ENCODE results near the gene SSRP1.

The SSRP1 gene

DNA sequence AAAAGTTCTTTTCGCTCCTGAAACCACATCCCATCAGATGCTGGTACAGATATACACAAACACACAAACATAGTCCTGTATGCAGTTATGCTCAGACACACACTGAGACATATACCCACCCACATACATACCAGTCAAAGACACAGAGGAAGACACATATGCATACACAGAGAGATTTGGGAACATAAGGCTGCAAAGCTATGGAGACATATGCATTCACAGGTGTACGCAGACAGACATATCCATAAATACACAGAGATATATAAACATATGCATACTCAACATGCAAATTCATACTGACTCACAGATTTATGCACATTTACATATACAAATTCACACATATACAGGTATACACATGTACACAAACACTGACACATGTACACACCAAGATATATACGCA, 39.3 kb upstream of the SSRP1 start:
- TF ChIP-seq, protein P1, sequence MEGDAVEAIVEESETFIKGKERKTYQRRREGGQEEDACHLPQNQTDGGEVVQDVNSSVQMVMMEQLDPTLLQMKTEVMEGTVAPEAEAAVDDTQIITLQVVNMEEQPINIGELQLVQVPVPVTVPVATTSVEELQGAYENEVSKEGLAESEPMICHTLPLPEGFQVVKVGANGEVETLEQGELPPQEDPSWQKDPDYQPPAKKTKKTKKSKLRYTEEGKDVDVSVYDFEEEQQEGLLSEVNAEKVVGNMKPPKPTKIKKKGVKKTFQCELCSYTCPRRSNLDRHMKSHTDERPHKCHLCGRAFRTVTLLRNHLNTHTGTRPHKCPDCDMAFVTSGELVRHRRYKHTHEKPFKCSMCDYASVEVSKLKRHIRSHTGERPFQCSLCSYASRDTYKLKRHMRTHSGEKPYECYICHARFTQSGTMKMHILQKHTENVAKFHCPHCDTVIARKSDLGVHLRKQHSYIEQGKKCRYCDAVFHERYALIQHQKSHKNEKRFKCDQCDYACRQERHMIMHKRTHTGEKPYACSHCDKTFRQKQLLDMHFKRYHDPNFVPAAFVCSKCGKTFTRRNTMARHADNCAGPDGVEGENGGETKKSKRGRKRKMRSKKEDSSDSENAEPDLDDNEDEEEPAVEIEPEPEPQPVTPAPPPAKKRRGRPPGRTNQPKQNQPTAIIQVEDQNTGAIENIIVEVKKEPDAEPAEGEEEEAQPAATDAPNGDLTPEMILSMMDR (IDR thresholded peaks at IDR 0.05; ENCODE audit: extremely low read depth, missing control alignments): no peak
- no peak for DNase-seq (ENCODE audit: low spot score)

DNA sequence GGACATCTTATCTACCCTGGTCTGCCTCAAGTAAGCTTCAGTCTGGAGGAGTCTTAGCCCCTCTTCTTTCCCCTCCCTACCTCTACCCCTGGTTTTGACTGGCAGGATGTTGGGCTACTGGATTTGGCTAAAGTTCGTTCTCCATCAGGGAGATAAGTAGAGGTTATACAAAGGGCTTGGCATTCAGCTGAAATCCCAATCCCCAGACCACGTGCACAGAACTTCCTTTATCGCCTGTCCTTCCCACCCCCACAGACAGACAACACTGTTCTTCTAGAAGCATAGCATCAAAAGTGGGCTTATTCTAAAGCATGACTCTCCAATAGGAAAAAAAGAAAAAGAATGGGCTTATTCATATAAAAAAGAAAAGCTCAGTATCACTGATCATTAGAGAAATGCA, 37.5 kb upstream of the SSRP1 start:
- TF ChIP-seq, protein P1 (IDR thresholded peaks at IDR 0.05; ENCODE audit: extremely low read depth, missing control alignments): no peak
- no peak for DNase-seq (ENCODE audit: low spot score)

DNA sequence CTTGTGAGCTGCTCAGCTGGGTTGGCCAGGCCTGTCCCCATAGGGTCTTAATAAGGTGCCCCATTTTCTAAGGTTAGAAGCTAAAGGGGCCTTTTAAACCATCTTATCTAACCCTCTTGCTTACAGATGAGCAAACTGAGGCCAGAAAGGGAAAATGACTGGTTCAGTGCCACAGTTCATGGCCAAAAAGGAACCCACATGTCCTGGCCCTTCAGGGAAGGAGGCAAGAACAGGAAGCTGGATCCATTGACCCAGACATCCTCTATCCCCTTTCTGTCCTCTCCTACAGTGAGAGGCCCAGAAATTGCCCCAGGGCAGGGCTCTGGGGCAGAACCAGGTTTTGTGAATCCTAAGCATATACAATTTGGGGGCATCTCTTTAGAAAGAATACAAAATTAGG, 35.2 kb upstream of the SSRP1 start:
- TF ChIP-seq, protein P1 (IDR thresholded peaks at IDR 0.05; ENCODE audit: extremely low read depth, missing control alignments): no peak
- DNase-seq (ENCODE audit: low spot score): no peak

DNA sequence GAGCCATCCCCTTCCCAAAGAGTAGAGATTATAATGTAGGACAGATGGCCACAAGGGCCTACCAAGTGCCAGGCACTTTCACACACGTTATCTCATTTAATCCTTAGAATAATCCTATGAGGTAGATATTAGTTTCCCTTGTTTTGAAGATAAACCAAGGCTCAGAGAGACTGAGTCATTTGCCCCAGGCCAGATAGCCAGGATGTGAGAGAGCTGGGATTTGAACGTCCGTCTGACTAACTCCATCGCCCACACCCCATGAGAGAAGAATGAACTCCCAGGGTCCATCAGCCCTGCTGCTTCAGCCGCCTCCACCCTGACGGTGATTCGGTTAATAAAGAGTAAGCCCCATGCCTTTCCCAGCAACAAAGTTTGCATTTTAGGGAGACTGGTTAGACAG, 34.6 kb upstream of the SSRP1 start:
- DNase-seq (ENCODE audit: low spot score): no peak
- TF ChIP-seq, protein P1 (IDR thresholded peaks at IDR 0.05; ENCODE audit: extremely low read depth, missing control alignments): no peak

DNA sequence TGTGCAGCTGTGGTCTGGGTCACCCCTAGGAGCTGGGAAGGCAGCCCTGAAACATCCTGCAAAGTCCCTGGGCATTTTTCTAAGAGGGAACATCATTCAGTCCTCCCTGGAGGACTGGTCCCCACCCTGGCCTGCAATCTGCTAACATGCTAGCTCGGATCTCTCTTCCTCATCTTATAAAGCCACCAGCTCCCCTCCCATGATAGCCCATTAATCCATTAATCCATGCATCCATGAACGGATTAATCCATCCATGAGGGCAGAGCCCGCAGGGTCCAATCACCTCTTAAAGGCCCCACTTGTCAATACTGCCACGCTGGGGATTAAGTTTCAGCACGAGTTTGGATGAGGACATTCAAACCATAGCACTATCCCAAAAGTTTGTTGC, 33.1 kb upstream of the SSRP1 start:
- TF ChIP-seq, protein P1 (IDR thresholded peaks at IDR 0.05; ENCODE audit: extremely low read depth, missing control alignments): no peak
- DNase-seq (ENCODE audit: low spot score): no peak

DNA sequence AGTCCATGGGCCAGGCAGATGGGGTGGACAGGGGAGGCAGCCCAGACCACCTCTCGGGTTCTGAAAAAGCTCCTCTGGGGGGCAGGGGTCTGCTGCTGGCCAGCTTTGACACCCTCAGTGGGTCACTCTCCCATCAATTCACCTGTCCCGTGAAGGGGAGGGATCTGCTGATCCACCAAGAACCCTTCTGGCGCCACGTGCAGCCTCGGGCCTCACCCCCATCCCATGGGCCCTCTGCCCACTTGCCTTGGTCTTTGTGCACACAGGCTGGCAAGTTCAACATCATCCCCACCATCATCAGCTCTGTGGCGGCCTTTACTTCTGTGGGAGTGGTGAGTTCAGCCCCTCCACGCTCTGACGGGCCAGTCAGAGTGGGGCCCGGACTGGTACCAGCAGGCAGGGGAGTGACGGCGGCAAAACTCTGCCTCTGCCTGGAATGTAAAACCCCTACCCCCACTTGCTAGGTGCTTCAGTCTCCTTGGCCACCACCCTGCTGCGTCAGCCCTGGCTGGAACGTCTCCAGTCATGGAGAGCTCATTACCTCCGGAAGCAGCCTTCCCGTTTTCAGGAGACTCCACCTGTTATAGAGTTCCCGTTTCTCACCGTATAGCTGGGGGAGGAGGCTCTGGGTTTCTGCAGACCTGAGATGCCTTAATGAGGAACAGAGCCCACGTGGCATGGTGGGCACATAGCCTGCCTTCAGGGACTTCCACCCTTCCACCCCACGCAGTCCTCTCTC, 32.6 kb upstream of the SSRP1 start:
- TF ChIP-seq, protein P1 (IDR thresholded peaks at IDR 0.05; ENCODE audit: extremely low read depth, missing control alignments): no peak
- DNase-seq (ENCODE audit: low spot score): no peak

DNA sequence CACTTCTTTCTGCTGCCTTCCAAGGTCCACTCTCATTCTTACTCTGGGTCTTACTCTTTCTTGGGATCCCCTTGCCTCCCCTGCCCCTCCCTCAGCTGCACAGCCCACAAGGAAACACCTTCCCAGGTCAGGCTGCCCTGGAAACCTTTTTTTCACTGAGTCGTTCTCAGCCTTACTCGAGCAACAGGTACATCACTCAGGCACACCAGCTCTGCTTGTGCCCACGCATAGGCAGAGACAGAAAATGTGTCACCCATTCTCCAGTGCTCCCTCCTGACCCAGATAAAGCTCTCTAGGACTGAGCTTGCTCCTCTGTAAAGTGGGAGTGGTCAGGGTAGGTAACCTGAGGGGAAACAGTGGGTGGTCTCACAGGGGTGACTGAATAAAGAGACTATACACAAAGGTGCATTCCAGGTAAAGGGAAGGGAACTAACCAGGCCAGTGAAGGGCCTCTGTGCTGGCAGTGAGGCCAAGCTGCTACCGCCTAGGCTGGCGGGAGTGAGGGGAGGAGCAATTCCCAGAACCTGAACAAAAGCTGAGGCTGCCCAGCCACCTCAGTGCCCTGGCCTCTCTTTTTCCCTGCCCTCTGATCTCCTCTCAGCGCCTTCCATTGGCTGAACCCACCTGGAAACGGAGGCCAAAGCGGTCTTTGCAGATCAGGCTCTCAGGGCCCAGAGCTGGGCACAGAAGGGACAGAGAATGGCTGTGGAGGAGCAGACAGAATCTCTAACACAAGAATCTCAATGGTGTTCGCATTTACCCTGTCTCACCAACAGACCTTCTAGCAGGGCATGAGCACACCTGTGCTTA, 29.4 kb upstream of the SSRP1 start:
- TF ChIP-seq, protein P1 (IDR thresholded peaks at IDR 0.05; ENCODE audit: extremely low read depth, missing control alignments): no peak
- no peak for DNase-seq (ENCODE audit: low spot score)
